GM12865 (cell line): ENCODE data around the gene DDIAS.
"Not testable (repeated sequence)": the region's sequence is repeated elsewhere in the genome, so short reads cannot be mapped to it uniquely, and the experiment has no call there.

Experiments used
- DNase-seq: peaks from one replicate; pipeline ENCODE4 v3.0.0; 2010; ENCODE audit warnings: low read depth
- H3K4me3 ChIP-seq: 2 replicates; pipeline ENCODE4 v1.5.1; 2011; ENCODE audit warnings: mild to moderate bottlenecking, low read depth, low read length, control low read depth
- TF ChIP-seq, protein P1 (sequence below): IDR thresholded peaks from 2 replicates; pipeline ENCODE4 v1.5.1; 2011; ENCODE audit warnings: low read length, control low read depth, low read depth, inconsistent platforms; ENCODE audit not compliant: insufficient read depth; ENCODE audit errors: missing control alignments

Gene DDIAS

DNA sequence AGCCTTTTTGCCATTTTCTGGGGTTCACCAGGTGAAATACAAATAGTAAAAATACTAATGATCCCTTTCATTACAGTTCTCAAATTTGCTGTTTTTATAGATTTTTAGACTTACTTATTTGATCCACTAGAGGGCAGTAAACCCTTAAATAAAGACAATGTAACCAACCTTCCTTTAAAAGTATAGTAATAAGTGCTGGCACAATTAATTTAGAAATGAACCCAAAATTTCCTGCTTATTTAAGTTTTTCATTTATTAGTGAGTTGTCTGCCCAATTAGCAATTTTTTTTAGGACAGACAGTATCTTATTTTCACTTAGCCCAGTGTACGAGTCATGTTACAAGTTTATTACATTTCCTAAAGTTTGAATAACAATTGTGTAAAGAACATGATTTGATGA, 4.7 kb downstream of the DDIAS start:
- DNase-seq = no peak
- TF ChIP-seq, protein P1, sequence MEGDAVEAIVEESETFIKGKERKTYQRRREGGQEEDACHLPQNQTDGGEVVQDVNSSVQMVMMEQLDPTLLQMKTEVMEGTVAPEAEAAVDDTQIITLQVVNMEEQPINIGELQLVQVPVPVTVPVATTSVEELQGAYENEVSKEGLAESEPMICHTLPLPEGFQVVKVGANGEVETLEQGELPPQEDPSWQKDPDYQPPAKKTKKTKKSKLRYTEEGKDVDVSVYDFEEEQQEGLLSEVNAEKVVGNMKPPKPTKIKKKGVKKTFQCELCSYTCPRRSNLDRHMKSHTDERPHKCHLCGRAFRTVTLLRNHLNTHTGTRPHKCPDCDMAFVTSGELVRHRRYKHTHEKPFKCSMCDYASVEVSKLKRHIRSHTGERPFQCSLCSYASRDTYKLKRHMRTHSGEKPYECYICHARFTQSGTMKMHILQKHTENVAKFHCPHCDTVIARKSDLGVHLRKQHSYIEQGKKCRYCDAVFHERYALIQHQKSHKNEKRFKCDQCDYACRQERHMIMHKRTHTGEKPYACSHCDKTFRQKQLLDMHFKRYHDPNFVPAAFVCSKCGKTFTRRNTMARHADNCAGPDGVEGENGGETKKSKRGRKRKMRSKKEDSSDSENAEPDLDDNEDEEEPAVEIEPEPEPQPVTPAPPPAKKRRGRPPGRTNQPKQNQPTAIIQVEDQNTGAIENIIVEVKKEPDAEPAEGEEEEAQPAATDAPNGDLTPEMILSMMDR = peak; percentile 25
- H3K4me3 ChIP-seq = no peak overlapping the region

DNA sequence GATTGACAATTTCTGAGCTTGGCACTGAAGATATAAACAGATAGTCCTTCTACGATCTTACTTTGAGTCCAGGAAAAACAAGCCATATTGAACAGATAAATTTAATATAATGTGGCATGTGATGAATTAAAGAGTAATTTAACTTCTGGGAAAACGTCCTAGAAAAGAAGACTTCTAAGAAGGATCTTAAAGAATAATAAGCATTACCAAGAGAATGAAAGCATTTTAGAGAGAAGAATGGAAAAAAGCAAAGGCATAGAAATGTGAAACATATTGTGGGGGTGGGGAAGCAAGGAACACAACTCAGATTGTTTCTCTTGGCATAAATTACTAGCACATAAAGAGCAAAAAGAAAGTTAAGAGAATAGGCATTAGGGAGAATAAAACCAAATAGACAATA, 5.4 kb downstream of the DDIAS start:
- TF ChIP-seq, protein P1 = no peak
- no peak for DNase-seq
- H3K4me3 ChIP-seq = no peak overlapping the region

DNA sequence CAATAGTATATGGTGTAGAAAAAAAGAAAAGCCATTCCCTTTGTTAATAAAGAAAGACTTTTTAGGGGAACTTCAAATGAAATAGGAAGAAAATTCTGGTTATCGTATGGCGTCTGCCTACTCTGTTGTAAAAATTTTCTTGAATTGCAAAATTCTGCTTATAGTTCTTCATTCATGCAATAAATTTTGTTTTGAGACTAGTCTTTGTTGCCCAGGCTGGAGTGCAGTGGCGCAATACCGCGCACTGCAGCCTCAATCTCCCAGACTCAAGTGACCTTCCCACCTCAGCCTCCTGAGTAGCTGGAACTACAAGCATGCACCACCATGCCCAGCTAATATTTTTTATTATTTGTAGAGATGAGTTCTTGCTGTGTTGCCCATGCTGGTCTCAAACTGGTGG, 5.8 kb downstream of the DDIAS start:
- no peak overlapping the region for H3K4me3 ChIP-seq
- no peak for DNase-seq
- TF ChIP-seq, protein P1 = no peak

DNA sequence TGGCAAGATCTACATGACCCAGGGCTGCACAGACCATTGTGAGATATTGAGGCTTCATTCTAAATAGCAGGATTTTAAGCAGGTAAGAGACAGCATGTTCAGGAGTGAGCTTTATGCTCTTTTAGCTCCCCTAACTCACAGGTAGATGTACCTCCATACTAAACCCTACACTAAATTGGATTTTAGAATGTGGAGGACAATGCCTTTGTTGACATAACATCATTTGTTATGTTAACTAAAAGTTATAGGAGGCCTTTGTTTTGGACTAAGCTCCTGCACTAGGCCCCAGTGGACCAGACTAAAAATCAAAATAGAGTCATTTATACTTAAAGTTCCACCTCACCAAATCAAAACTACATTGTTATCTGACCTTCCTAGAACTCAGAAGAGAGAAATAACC, 6.8 kb downstream of the DDIAS start:
- TF ChIP-seq, protein P1 = no peak
- DNase-seq = no peak
- H3K4me3 ChIP-seq = no peak overlapping the region

DNA sequence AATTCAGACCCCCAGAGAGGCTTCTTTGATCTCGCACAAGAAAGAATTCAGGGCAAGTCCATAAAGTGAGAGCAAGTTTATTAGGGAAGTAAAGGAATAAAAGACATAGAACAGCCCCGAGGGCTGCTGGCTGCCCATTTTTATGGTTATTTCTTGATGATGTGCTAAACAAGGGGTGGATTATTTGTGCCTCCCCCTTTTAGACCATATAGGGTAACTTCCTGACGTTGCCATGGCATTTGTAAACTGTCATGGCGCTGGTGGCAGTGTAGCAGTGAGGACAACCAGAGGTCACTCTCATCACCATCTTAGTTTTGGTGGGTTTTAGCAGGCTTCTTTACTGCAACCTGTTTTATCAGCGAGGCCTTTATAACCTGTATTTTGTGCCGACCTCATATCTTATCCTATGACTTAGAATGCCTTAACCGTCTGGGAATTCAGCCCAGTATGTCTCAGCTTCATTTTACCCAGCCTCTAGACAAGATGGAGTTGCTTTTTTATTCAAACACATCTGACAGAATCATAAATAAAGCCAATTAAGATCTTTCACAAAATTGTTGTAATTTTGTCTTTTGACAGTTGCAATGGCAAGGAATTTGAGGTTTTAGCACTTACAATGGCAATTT, 7.6 kb downstream of the DDIAS start:
- no peak overlapping the region for H3K4me3 ChIP-seq
- DNase-seq = no peak
- TF ChIP-seq, protein P1 = no peak

DNA sequence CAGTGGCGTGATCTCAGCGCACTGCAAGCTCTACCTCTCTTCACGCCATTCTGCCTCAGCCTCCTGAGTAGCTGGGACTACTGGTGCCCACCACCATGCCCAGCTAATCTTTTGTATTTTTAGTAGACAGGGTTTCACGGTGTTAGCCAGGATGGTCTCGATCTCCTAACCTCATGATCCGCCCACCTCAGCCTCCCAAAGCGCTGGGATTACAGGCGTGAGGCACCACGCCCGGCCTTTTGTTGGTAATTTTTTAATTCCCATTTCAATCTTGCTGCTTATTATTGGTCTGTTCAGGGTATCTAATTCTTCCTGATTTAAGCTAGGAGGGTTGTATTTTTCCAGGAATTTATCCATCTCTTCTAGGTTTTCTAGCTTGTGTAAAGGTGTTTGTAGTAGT, 18.2 kb downstream of the DDIAS start:
- not testable (repeated sequence) for H3K4me3 ChIP-seq, DNase-seq

DNA sequence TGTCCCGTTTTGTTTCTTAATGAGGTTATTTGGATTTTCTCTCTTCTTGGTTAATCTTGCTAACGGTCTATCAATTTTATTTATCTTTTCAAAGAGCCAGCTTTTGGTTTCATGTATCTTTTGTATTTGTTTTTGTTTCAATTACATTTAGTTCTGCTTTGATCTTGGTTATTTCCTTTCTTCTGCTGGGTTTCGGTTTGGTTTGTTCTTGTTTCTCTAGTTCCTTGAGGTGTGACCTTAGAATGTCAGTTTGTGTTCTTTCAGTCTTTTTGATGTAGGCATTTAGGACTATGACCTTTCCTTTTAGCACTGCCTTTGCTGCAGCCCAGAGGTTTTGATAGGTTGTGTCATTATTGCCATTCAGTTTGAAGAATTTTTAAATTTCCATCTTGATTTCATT, 18.7 kb downstream of the DDIAS start:
- not testable (repeated sequence) for H3K4me3 ChIP-seq

DNA sequence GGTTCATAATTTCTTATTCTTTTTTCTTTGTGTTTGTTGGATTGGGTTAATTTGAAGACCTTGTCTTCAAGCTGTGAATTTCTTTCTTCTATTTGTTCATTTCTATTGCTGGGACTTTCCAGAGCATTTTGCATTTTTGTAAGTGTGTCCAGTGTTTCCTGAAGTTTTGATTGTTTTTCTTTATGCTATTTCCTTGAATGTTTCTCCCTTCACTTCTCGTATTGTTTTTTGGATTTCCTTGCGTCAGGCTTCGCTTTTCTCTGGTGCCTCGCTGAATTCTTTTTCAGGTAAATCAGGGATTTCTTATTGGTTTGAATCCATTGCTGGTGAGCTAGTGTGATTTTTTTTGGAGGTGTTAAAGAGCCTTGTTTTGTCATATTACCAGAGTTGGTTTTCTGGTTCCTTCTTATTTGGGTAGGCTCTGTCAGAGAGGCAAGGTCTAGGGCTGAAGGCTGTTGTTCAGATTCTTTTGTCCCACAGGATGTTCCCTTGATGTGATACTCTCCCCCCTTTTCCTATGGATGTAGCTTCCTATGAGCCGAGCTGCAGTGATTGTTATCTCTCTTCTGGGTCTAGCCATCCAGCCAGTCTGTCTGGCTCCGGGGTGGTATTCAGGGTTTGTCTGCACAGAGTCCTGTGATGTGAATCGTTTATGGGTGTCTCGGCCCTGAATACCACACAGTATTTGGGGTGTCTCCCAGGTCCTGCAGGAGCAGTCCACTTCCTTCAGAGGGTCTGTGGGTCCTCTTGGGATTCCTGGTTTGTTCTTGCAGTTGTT, 21.0 kb downstream of the DDIAS start:
- not testable (repeated sequence) for DNase-seq, H3K4me3 ChIP-seq

More for the DNA sequence above, 18.7 kb downstream of the DDIAS start:
- DNase-seq = peak; percentile 51
